HS-5 (cell line): ENCODE results near the gene GCLC.

ENCODE experiments used
- DNase-seq: peaks from one replicate; pipeline ENCODE4 v3.0.0-alpha.2; 2012; ENCODE audit warnings: low read depth

GCLC gene

DNA sequence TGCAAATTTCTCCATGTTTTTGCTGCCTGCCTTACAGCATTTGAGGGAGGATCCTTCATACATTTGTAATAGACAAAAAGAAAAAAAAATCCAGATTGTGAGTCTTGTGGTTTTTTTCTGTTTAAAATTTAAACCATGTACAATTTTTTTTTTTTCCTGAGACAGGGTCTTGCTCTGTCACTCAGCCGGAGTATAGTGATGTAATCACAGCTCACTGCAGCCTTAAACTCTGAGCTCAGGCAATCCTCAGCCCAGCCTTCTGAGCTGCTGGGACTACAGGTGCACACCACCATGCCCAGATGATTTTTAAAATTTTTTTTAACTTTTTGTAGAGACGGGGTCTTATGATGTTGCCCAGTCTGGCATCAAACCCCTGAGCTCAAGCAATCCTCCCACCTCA lies 97.0 kb downstream of the GCLC start:
- no peak for DNase-seq
